CD4-positive, CD25-positive, alpha-beta regulatory T cell (primary cell): ENCODE data around the gene HOXC10. TPM values are rescaled to one million over a fixed set of nuclear protein-coding genes. Genes with fewer than 3 reads are reported as not detected.
A peak's percentile ranks its signal among the peaks of the same experiment; 100 is the strongest.

ENCODE experiments used
- ATAC-seq, 2 donors: fragments of 150-1000 bp; cut with Tn5 transposase; one replicate each; pipeline ENCODE4 v1.10.0; 2021; ENCODE audit warnings: low read depth in 2 of 2, moderate number of reproducible peaks in 2 of 2, moderate library complexity in 1 of 2
- DNase-seq, 3 donors: peaks; one replicate each; pipeline versions ENCODE4 v3.0.0 to v3.0.0-alpha.2; 2012 to 2022; ENCODE audit warnings: mixed read lengths in 1 of 3
- H3K27ac ChIP-seq: one replicate; pipeline ENCODE4 v1.7.0; 2013; ENCODE audit warnings: mild to moderate bottlenecking, low read length; ENCODE audit not compliant: insufficient read depth, poor library complexity, severe bottlenecking
- H3K27me3 ChIP-seq: one replicate; pipeline ENCODE4 v1.7.0; 2013; ENCODE audit warnings: low read length; ENCODE audit not compliant: control insufficient read depth, insufficient read depth
- H3K36me3 ChIP-seq: one replicate; pipeline ENCODE4 v1.7.0; 2013; ENCODE audit warnings: mild to moderate bottlenecking, low read length, moderate library complexity; ENCODE audit not compliant: control insufficient read depth, insufficient read depth
- H3K4me1 ChIP-seq: 2 replicates; pipeline ENCODE4 v1.7.0; 2013; ENCODE audit warnings: mild to moderate bottlenecking, low read length; ENCODE audit not compliant: insufficient read depth, control insufficient read depth, poor library complexity, severe bottlenecking
- H3K4me3 ChIP-seq: one replicate; pipeline ENCODE4 v1.7.0; 2013; ENCODE audit warnings: low read depth, mild to moderate bottlenecking, low read length, moderate library complexity
- H3K9me3 ChIP-seq, 2 experiments: 1 replicate in 1 of 2; 2 replicates in 1 of 2; pipeline ENCODE4 v1.7.0; 2013; ENCODE audit warnings: low read length in 2 of 2, mild to moderate bottlenecking in 1 of 2, moderate library complexity in 1 of 2; ENCODE audit not compliant: control insufficient read depth in 2 of 2
- H3K27ac Mint-ChIP-seq, 3 donors: one replicate each; pipeline ENCODE4 v1.8.0; 2020 to 2022; ENCODE audit warnings: mild to moderate bottlenecking in 3 of 3, mixed read lengths in 3 of 3, moderate library complexity in 2 of 3
- H3K27me3 Mint-ChIP-seq: one replicate; pipeline ENCODE4 v1.8.0; 2022; ENCODE audit warnings: mild to moderate bottlenecking, mixed read lengths
- H3K36me3 Mint-ChIP-seq: one replicate; pipeline ENCODE4 v1.8.0; 2020; ENCODE audit warnings: mixed read lengths
- H3K4me1 Mint-ChIP-seq, 4 donors: one replicate each; pipeline ENCODE4 v1.8.0; 2020 to 2022; ENCODE audit warnings: mixed read lengths in 4 of 4, mild to moderate bottlenecking in 1 of 4
- H3K4me3 Mint-ChIP-seq, 4 donors: one replicate each; pipeline ENCODE4 v1.8.0; 2020 to 2022; ENCODE audit warnings: mild to moderate bottlenecking in 4 of 4, mixed read lengths in 4 of 4, moderate library complexity in 3 of 4
- H3K9me3 Mint-ChIP-seq, 7 donors: one replicate each; pipeline ENCODE4 v1.8.0; 2020 to 2022; ENCODE audit warnings: mixed read lengths in 7 of 7, mild to moderate bottlenecking in 3 of 7, moderate library complexity in 2 of 7
- polyA plus RNA-seq, 4 donors: library from polyadenylated mRNA; unstranded; fragments of 300-500 nt; fragmentation: Illumina TruSeq; gene quantifications; one replicate each; pipeline ENCODE4 v1.2.3, GENCODE V29; 2021
- total RNA-seq: library from RNA; stranded (reverse); gene quantifications from one replicate; pipeline ENCODE4 v1.2.3, GENCODE V29; 2022

The HOXC10 gene
- total and polyA plus RNA-seq, 5 donors from 2014 or later, result not detected

GRCh38 chr12:53956914-53957536 is 27.9 kb upstream of the HOXC10 start:
- Mint-ChIP-seq H3K9me3 (peaks cover 0 to 7% (median 0%) of the 10 kb centered on the region in 7 donors), H3K4me3 (peak overlapping the region in 1 of 4 donors; percentile 57), H3K27ac (no peak overlapping the region), H3K27me3 (peaks cover 89% of the 10 kb centered on the region), H3K4me1 (peaks cover 0 to 42% (median 24%) of the 10 kb centered on the region in 4 donors), H3K36me3 (peaks cover 4% of the 10 kb centered on the region)
- peaks cover 0 to 6% of the 10 kb centered on the region in 2 experiments for H3K9me3 ChIP-seq
- no peaks in the 10 kb centered on the region for H3K36me3 ChIP-seq
- H3K4me1 ChIP-seq, result peaks cover 22% of the 10 kb centered on the region
- no peak for DNase-seq
- H3K27ac ChIP-seq, result no peak overlapping the region
- no peak overlapping the region for H3K4me3 ChIP-seq
- no peak for ATAC-seq
- H3K27me3 ChIP-seq, result peaks cover 62% of the 10 kb centered on the region

GRCh38 chr12:53958128-53958527 is 26.8 kb upstream of the HOXC10 start:
- peaks cover 4% of the 10 kb centered on the region for H3K36me3 Mint-ChIP-seq
- no peak for ATAC-seq
- no peak overlapping the region for H3K4me3 ChIP-seq
- H3K27ac Mint-ChIP-seq, result no peak overlapping the region
- H3K4me1 Mint-ChIP-seq, result peaks cover 0 to 37% (median 21%) of the 10 kb centered on the region in 4 donors
- peaks cover 19% of the 10 kb centered on the region for H3K4me1 ChIP-seq
- no peak for DNase-seq
- peaks cover 89% of the 10 kb centered on the region for H3K27me3 Mint-ChIP-seq
- H3K27ac ChIP-seq, result no peak overlapping the region
- H3K27me3 ChIP-seq, result peaks cover 64% of the 10 kb centered on the region
- peaks cover 0 to 8% (median 0%) of the 10 kb centered on the region in 7 donors for H3K9me3 Mint-ChIP-seq
- peaks cover 0 to 6% of the 10 kb centered on the region in 2 experiments for H3K9me3 ChIP-seq
- peak overlapping the region in 2 of 4 donors; percentile 10 to 51 for H3K4me3 Mint-ChIP-seq
- H3K36me3 ChIP-seq, result no peaks in the 10 kb centered on the region

GRCh38 chr12:53959314-53959713 is 25.6 kb upstream of the HOXC10 start:
- H3K36me3 ChIP-seq, result no peaks in the 10 kb centered on the region
- H3K27me3 Mint-ChIP-seq, result peaks cover 88% of the 10 kb centered on the region
- H3K4me3 ChIP-seq, result no peak overlapping the region
- peaks cover 0 to 9% (median 0%) of the 10 kb centered on the region in 7 donors for H3K9me3 Mint-ChIP-seq
- H3K27ac Mint-ChIP-seq, result no peak overlapping the region
- peaks cover 19% of the 10 kb centered on the region for H3K4me1 ChIP-seq
- peaks cover 0 to 39% (median 18%) of the 10 kb centered on the region in 4 donors for H3K4me1 Mint-ChIP-seq
- peaks cover 4% of the 10 kb centered on the region for H3K36me3 Mint-ChIP-seq
- H3K9me3 ChIP-seq, result no peaks in the 10 kb centered on the region
- ATAC-seq, result no peak
- H3K27me3 ChIP-seq, result peaks cover 65% of the 10 kb centered on the region
- H3K4me3 Mint-ChIP-seq, result peak overlapping the region in 2 of 4 donors; percentile 38 to 43
- DNase-seq, result no peak
- H3K27ac ChIP-seq, result no peak overlapping the region

GRCh38 chr12:53960187-53961024 is 24.5 kb upstream of the HOXC10 start:
- no peaks in the 10 kb centered on the region for H3K36me3 ChIP-seq
- peaks cover 22% of the 10 kb centered on the region for H3K4me1 ChIP-seq
- DNase-seq, result no peak
- H3K4me3 ChIP-seq, result no peak overlapping the region
- Mint-ChIP-seq H3K4me1 (peaks cover 0 to 41% (median 23%) of the 10 kb centered on the region in 4 donors), H3K27me3 (peaks cover 93% of the 10 kb centered on the region), H3K27ac (no peak overlapping the region), H3K36me3 (peaks cover 4% of the 10 kb centered on the region), H3K4me3 (peak overlapping the region in 2 of 4 donors; percentile 38 to 39), H3K9me3 (peaks cover 0 to 9% (median 0%) of the 10 kb centered on the region in 7 donors)
- H3K9me3 ChIP-seq, result no peaks in the 10 kb centered on the region
- H3K27me3 ChIP-seq, result peaks cover 76% of the 10 kb centered on the region
- ATAC-seq, result no peak
- H3K27ac ChIP-seq, result no peak overlapping the region

DNA sequence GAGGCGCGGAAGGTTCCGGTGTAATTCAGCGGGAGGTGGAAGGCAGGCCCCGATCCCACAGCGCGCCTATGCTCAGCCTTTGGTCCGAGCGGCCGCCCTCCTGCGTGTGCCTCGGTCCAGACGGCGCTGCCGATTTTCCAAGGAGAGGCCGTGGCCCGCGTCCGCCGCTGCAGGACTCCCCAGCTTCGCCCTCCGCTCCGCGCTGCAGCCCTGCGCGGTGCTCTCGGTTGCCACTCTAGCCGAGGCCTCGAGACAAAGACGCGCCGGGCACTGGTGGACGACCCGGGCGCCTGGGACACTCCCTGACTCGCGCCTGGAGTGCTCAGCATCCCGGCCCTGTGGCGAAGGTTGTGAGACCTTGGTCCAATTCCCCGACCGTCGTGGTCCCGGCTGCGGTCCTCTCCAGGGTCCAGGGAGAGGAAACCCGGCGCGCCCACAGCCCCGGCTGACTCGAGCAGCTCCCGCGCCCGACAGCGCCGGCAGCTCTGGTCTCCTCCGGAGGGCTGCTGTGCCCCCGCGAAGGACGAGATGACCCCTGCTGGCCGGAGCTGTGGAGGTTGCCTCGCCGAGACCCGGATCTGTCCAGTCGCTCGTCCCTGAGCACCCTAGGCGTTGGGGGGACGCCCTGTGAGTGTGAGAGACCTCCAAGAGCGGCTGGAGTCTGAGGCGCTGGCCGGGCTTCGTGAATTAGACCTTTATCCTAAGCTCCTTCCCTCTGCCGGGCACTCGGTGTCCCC is 23.8 kb upstream of the HOXC10 start:
- ATAC-seq, result no peak

DNA sequence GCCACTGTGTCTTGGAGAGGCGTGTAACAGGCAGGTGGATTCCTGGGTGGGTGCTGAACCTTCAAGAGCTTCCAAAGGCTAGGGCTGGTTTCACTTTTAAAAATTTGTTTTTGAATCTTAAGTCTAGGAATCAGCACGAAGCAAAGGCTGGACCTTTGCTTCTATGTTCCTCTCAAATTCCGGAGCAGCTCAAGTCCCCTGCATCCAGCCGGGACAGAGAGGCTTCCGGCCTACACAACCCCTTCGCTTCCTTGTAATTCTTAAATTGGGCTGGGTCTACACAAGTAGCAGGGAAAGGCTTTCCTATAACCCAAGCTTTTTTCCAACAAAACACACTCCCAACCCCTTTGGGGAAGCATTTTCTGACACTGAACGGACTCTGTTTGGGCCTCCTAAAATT is 21.9 kb upstream of the HOXC10 start:
- peaks cover 0 to 8% (median 1%) of the 10 kb centered on the region in 7 donors for H3K9me3 Mint-ChIP-seq
- no peak overlapping the region for H3K4me3 ChIP-seq
- H3K27me3 ChIP-seq, result peaks cover 75% of the 10 kb centered on the region
- ATAC-seq, result no peak
- no peaks in the 10 kb centered on the region for H3K9me3 ChIP-seq
- H3K4me1 Mint-ChIP-seq, result peaks cover 0 to 46% (median 28%) of the 10 kb centered on the region in 4 donors
- peaks cover 93% of the 10 kb centered on the region for H3K27me3 Mint-ChIP-seq
- no peak overlapping the region for H3K27ac Mint-ChIP-seq
- no peaks in the 10 kb centered on the region for H3K36me3 ChIP-seq
- no peak overlapping the region for H3K27ac ChIP-seq
- peaks cover 25% of the 10 kb centered on the region for H3K4me1 ChIP-seq
- H3K4me3 Mint-ChIP-seq, result no peak overlapping the region
- H3K36me3 Mint-ChIP-seq, result peaks cover 3% of the 10 kb centered on the region
- DNase-seq, result no peak

More for the DNA sequence above, 23.8 kb upstream of the HOXC10 start:
- Histone ChIP-seq H3K4me3 (no peak overlapping the region), H3K27me3 (peaks cover 74% of the 10 kb centered on the region), H3K4me1 (peaks cover 27% of the 10 kb centered on the region), H3K9me3 (no peaks in the 10 kb centered on the region), H3K27ac (no peak overlapping the region), H3K36me3 (no peaks in the 10 kb centered on the region)
- H3K27ac Mint-ChIP-seq, result peak overlapping the region in 1 of 3 donors; percentile 89
- H3K4me1 Mint-ChIP-seq, result peaks cover 0 to 44% (median 25%) of the 10 kb centered on the region in 4 donors
- no peak for DNase-seq
- peaks cover 0 to 8% (median 0%) of the 10 kb centered on the region in 7 donors for H3K9me3 Mint-ChIP-seq
- H3K36me3 Mint-ChIP-seq, result peaks cover 4% of the 10 kb centered on the region
- H3K27me3 Mint-ChIP-seq, result peaks cover 93% of the 10 kb centered on the region
- no peak overlapping the region for H3K4me3 Mint-ChIP-seq
